DND-41 (cell line): Measurements from ENCODE around the gene RBM5.

Experiments
- ATAC-seq: fragments of 200-7000 bp; cut with Tn5 transposase; 3 replicates; pipeline ENCODE4 v1.9.1; 2021; ENCODE audit warnings: low read depth; ENCODE audit not compliant: insufficient read depth
- DNase-seq: peaks from one replicate; pipeline ENCODE4 v3.0.0-alpha.2; 2020
- H2AFZ ChIP-seq: 2 replicates; pipeline ENCODE4 v1.6.0; 2012; ENCODE audit warnings: low read depth, low read length
- H3K27ac ChIP-seq: 2 replicates; pipeline ENCODE4 v1.5.1; 2012; ENCODE audit warnings: low read length, inconsistent platforms
- H3K27me3 ChIP-seq: fragments of 200-600 bp; sonication (generic); 2 replicates; pipeline ENCODE4 v1.6.0; 2012; ENCODE audit warnings: low read length, mild to moderate bottlenecking, inconsistent platforms; ENCODE audit not compliant: insufficient read depth, poor library complexity
- H3K36me3 ChIP-seq: 2 replicates; pipeline ENCODE4 v1.5.1; 2012; ENCODE audit warnings: low read length, inconsistent platforms; ENCODE audit not compliant: insufficient read depth
- H3K4me1 ChIP-seq: 2 replicates; pipeline ENCODE4 v1.5.1; 2012; ENCODE audit warnings: mild to moderate bottlenecking, low read length; ENCODE audit not compliant: insufficient read depth
- H3K4me2 ChIP-seq: 2 replicates; pipeline ENCODE4 v1.6.0; 2012; ENCODE audit warnings: mild to moderate bottlenecking, moderate library complexity, low read length, inconsistent platforms; ENCODE audit not compliant: insufficient read depth
- H3K4me3 ChIP-seq, 2 experiments: fragments of 200-600 bp in 1 of 2; shearing (Covaris generic) in 1 of 2; 2 replicates each; pipeline ENCODE4 v1.5.1; 2012 to 2016; ENCODE audit warnings: inconsistent platforms in 2 of 2, low read length in 2 of 2, mild to moderate bottlenecking in 2 of 2, low read depth in 1 of 2, moderate library complexity in 1 of 2
- H3K79me2 ChIP-seq: 2 replicates; pipeline ENCODE4 v1.6.0; 2012; ENCODE audit warnings: low read length, inconsistent platforms; ENCODE audit not compliant: insufficient read depth
- H3K9ac ChIP-seq: 2 replicates; pipeline ENCODE4 v1.6.0; 2012; ENCODE audit warnings: low read depth, mild to moderate bottlenecking, inconsistent platforms, low read length, moderate library complexity
- H3K9me3 ChIP-seq: 2 replicates; pipeline ENCODE4 v1.5.1; 2012; ENCODE audit warnings: low read length, moderate library complexity, mild to moderate bottlenecking, inconsistent platforms; ENCODE audit not compliant: insufficient read depth, severe bottlenecking
- H4K20me1 ChIP-seq: 2 replicates; pipeline ENCODE4 v1.6.0; 2012; ENCODE audit warnings: low read length; ENCODE audit not compliant: insufficient read depth
- EZH2 ChIP-seq: IDR thresholded peaks from 3 replicates; pipeline ENCODE4 v1.6.1; 2012; ENCODE audit warnings: borderline replicate concordance, low read depth, mild to moderate bottlenecking, moderate library complexity, low read length, inconsistent platforms; ENCODE audit not compliant: severe bottlenecking
- TF ChIP-seq, protein P1 (sequence below): IDR thresholded peaks from 2 replicates; pipeline ENCODE4 v1.5.1; 2012; ENCODE audit warnings: borderline replicate concordance, low read length, moderate library complexity, mild to moderate bottlenecking; ENCODE audit not compliant: poor library complexity, severe bottlenecking; ENCODE audit errors: extremely low read depth

Gene RBM5

DNA sequence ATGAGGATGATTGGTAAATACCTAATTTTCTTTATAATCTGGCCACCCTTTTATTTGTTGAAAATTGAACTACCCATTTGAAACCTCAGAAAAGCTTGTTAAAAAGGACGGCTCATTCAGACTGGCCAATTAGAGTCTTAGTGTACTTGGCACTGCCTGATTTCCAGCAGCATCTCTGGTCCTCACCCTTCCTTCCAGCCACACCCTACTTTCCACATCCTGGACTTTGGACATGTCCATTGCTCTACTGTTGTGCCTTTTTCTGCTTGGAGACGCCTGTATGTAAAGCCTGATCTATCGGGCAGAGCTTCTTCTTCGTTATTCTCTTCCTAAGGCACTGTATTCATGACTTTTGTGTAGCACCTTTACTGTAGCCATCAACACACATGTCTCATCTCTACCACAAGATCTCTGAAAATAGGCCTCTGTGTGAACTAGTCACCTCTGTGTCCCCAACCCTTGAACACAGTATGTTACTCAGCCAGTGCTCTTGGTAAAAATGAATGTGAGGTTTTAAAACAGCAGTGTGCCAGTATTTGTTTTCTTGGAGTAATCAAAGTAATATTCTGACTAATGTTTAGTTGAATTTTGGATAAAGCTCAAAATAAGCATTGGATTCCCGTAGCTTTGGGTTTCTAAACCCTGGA is 6.8 kb downstream of the RBM5 start:
- Histone ChIP-seq H3K27me3 (no peaks in the 10 kb centered on the region), H3K27ac (no peak overlapping the region), H3K36me3 (peaks cover 97% of the 10 kb centered on the region), H3K9ac (no peak overlapping the region), H3K79me2 (peaks cover 68% of the 10 kb centered on the region), H3K9me3 (no peaks in the 10 kb centered on the region), H4K20me1 (peaks cover 23% of the 10 kb centered on the region), H3K4me3 (no peak overlapping the region), H2AFZ (no peak overlapping the region), H3K4me2 (no peak overlapping the region), H3K4me1 (peaks cover 11% of the 10 kb centered on the region)
- no peak for ATAC-seq
- no peak for DNase-seq
- TF ChIP-seq, protein P1, sequence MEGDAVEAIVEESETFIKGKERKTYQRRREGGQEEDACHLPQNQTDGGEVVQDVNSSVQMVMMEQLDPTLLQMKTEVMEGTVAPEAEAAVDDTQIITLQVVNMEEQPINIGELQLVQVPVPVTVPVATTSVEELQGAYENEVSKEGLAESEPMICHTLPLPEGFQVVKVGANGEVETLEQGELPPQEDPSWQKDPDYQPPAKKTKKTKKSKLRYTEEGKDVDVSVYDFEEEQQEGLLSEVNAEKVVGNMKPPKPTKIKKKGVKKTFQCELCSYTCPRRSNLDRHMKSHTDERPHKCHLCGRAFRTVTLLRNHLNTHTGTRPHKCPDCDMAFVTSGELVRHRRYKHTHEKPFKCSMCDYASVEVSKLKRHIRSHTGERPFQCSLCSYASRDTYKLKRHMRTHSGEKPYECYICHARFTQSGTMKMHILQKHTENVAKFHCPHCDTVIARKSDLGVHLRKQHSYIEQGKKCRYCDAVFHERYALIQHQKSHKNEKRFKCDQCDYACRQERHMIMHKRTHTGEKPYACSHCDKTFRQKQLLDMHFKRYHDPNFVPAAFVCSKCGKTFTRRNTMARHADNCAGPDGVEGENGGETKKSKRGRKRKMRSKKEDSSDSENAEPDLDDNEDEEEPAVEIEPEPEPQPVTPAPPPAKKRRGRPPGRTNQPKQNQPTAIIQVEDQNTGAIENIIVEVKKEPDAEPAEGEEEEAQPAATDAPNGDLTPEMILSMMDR, result no peak
- no peak for TF ChIP-seq EZH2

DNA sequence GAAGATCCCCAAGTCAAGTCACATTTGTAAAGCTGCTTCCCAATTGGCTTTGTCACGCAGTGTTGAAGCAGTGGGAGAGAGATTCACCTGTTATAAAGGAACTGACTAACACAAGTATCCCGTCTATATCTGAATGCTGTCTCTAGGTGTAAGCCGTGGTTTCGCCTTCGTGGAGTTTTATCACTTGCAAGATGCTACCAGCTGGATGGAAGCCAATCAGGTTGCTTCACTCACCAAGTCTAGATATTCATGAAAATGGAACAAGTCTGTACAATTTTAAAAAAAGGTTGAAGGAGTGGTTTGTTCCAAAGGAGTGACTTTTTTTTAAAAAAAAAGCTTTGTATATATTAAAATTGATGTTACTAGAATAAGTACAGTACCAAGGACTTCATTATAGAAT is 11.7 kb downstream of the RBM5 start:
- Histone ChIP-seq H3K27ac (no peak overlapping the region), H3K4me1 (no peaks in the 10 kb centered on the region), H3K79me2 (peaks cover 27% of the 10 kb centered on the region), H3K4me2 (no peak overlapping the region), H3K9ac (no peak overlapping the region), H3K27me3 (no peaks in the 10 kb centered on the region), H3K36me3 (peaks cover 98% of the 10 kb centered on the region), H4K20me1 (peaks cover 19% of the 10 kb centered on the region), H3K9me3 (no peaks in the 10 kb centered on the region), H3K4me3 (no peak overlapping the region), H2AFZ (no peak overlapping the region)
- DNase-seq (no peak), ATAC-seq (no peak)
- TF ChIP-seq, protein P1, result no peak

DNA sequence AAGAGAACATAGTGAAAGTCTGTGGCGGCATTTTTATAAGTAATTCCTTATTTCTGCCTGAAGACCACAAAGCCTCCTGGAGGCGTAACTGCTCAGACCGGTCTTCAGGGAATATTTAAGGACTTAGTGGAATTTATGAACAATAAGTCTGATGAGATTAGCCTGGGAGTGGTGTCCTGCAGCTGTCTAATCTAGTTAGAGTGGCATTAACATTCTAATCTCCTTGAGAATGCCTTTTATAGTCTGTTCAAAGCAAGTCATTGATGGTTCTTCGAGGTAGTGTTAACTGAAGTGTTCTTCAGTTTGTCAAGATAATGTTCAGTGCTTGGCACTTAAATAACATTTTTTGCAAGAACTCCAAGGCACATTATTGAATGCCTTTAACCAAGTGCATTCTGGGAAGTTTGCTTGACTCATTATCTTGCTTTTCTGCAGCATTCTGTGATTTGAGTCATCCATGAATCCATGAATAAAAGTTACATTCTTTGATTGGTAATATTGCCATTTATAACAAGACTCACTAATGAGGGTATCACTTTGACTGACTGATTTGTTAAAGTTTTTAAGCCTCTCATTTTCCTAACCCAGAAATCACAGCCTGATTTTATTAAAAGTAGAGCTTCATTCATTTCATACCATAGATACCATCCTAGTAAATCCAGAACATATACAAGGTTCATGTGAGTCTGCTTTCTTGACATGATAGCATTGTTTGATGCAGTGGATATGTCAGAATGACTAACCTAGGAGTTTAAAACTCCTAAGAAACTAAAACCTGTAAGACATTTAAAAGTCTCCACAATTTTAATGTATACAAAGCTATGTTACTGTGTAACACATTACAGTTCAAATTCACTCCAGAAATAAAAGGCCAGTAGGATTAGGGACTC is 12.5 kb downstream of the RBM5 start:
- H3K4me3 ChIP-seq, result no peak overlapping the region
- ATAC-seq (no peak), DNase-seq (no peak)
- no peak overlapping the region for H3K4me2 ChIP-seq
- H3K79me2 ChIP-seq, result peaks cover 19% of the 10 kb centered on the region
- TF ChIP-seq, protein P1, result no peak
- no peak for TF ChIP-seq EZH2
- H3K36me3 ChIP-seq, result peaks cover 98% of the 10 kb centered on the region
- H2AFZ ChIP-seq, result no peak overlapping the region
- no peaks in the 10 kb centered on the region for H3K4me1 ChIP-seq
- peaks cover 16% of the 10 kb centered on the region; the same call in 1 of the 2 replicates for H4K20me1 ChIP-seq
- H3K9me3 ChIP-seq, result no peaks in the 10 kb centered on the region
- no peaks in the 10 kb centered on the region for H3K27me3 ChIP-seq
- H3K9ac ChIP-seq, result no peak overlapping the region
- no peak overlapping the region for H3K27ac ChIP-seq
